Measurements from ENCODE around the gene SVOPL. TPM values are rescaled to one million over a fixed set of nuclear protein-coding genes. Genes with fewer than 3 reads are reported as not detected.

Gene SVOPL
- total RNA-seq, 1 experiment from 2014 or later, result 1.1 TPM

DNA sequence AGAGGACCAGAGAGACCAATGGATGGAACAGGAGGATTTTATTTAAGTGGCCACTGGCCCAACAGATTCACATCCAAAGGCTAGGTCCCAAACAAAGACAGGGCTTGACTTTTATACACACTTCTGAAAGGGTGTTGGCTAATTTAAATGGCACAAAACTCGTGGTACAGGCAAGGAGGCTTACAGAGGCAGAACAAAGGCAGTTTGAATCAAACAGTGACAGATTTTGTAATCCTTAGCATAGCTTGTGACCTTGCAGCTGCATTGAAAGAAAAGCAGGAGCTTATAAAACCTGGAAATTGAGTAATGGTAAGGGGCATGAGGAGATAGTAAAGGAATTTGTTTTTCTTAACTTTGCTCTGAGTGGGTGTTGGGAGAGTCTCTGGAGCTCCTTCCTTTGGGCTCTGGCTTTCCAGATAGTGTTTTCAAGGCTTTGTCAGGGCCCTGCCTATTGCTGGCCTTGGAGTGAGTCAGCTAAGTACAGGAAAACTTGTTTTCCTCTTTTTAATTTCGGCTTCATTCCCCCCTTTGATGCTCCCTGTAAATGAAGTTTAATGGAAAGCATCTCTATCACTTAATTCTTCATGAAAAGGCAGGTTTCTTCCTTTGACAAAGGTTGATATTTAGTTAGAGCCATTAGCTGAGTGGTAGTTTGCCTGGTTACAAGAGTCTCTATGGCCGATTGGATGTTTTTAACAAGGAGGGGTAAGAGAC lies 144.2 kb downstream of the SVOPL start:
- H3K4me2 ChIP-seq (ENCODE audit: insufficient read depth, insufficient read length, low read length), result no peak overlapping the region
- no peak overlapping the region for H2AK5ac ChIP-seq (ENCODE audit: insufficient read length, low read length)
- no peak overlapping the region for H4K8ac ChIP-seq (replicated peaks; ENCODE audit: insufficient read length, low read depth, low read length)
- H3K27ac ChIP-seq (ENCODE audit: insufficient read length, low read depth, low read length), result no peak overlapping the region
- H3K9ac ChIP-seq (ENCODE audit: extremely low read depth, insufficient read length, low read length), result no peak overlapping the region
- no peak for DNase-seq
- no peaks in the 10 kb centered on the region for H3K4me1 ChIP-seq (ENCODE audit: insufficient read depth, low read length)
- no peak overlapping the region for H3K56ac ChIP-seq (ENCODE audit: insufficient read length, low read depth, low read length)
- no peak overlapping the region for H3K18ac ChIP-seq (ENCODE audit: insufficient read length, low read depth, low read length)
- no peaks in the 10 kb centered on the region for H3K27me3 ChIP-seq (ENCODE audit: insufficient read depth, low read length)
- H2BK20ac ChIP-seq (ENCODE audit: low read depth, low read length, poor library complexity, severe bottlenecking), result no peak overlapping the region
- H3K23me2 ChIP-seq (ENCODE audit: insufficient read length, low read depth, low read length, poor library complexity, severe bottlenecking), result no peaks in the 10 kb centered on the region
- H4K91ac ChIP-seq (ENCODE audit: insufficient read length, low read depth, low read length), result no peak overlapping the region
- peaks cover 36% of the 10 kb centered on the region for H3K9me3 ChIP-seq (ENCODE audit: control insufficient read depth, low read depth, low read length)
- no peak overlapping the region for H2BK5ac ChIP-seq (ENCODE audit: insufficient read length, low read length)
- no peaks in the 10 kb centered on the region for H4K20me1 ChIP-seq (ENCODE audit: control insufficient read depth, insufficient read depth, insufficient read length)
- no peak overlapping the region for H2BK120ac ChIP-seq (ENCODE audit: low read depth, low read length, poor library complexity, severe bottlenecking)
- H3K79me2 ChIP-seq (ENCODE audit: insufficient read depth, low read length), result no peaks in the 10 kb centered on the region
- H3K36me3 Mint-ChIP-seq (ENCODE audit: insufficient read depth in 1 of 3, low read depth in 3 of 3), result peaks cover 97 to 98% (median 98%) of the 10 kb centered on the region in 3 experiments
- H3K27ac Mint-ChIP-seq, result peak overlapping the region in 1 of 3 experiments; percentile 16; a peak in 1 of 7 replicates
- H3K4me1 Mint-ChIP-seq, result peaks cover 2 to 5% of the 10 kb centered on the region in 2 experiments; a peak in 3 of 4 replicates
- H3K14ac ChIP-seq (ENCODE audit: insufficient read depth, low read length), result no peak overlapping the region
- no peak overlapping the region for H2BK15ac ChIP-seq (ENCODE audit: low read depth, low read length)
- no peak overlapping the region for H3K4me3 Mint-ChIP-seq
- no peak overlapping the region for H2AFZ ChIP-seq (ENCODE audit: low read length)
- H3T11ph ChIP-seq (ENCODE audit: low read length), result no peak overlapping the region
- no CpG with 5 or more reads among the region's 3 CpGs for whole genome bisulfite sequencing (ENCODE audit: extremely low coverage, insufficient read length, low lambda C conversion rate)
- H2BK12ac ChIP-seq (ENCODE audit: insufficient read length, low read depth, low read length), result no peak overlapping the region
- peaks cover 5% of the 10 kb centered on the region; the same call in 1 of the 2 replicates for H3K27me3 Mint-ChIP-seq (ENCODE audit: low read depth)
- no peak overlapping the region for H3K23ac ChIP-seq (ENCODE audit: insufficient read length, low read depth, low read length)
- H3K9me3 Mint-ChIP-seq, result peaks cover 28 to 34% of the 10 kb centered on the region in 2 experiments
- H4K5ac ChIP-seq (ENCODE audit: insufficient read length, low read depth, low read length), result no peak overlapping the region
- H3K79me1 ChIP-seq (ENCODE audit: insufficient read depth, low read depth, low read length, poor library complexity, severe bottlenecking), result peaks cover 7% of the 10 kb centered on the region
- no peak overlapping the region for H3K4ac ChIP-seq (ENCODE audit: low read depth, low read length)
- TF ChIP-seq CTCF (conservative IDR thresholded peaks at IDR 0.05), result no peak
